H9 (cell line): ENCODE measurements around the gene ACTN2. TPM values are rescaled to one million over a fixed set of nuclear protein-coding genes. Genes with fewer than 3 reads are reported as not detected.

Source experiments
- DNase-seq: peaks from one replicate; pipeline ENCODE4 v3.0.0-alpha.2; 2017
- H2AFZ ChIP-seq: one replicate; pipeline ENCODE4 v1.6.1; 2013; ENCODE audit warnings: mild to moderate bottlenecking, low read length, control low read depth, moderate library complexity
- H2AK5ac ChIP-seq: 2 replicates; pipeline ENCODE4 v1.6.1; 2013; ENCODE audit warnings: low read length, control low read depth, mixed read lengths; ENCODE audit not compliant: insufficient read length
- H2BK120ac ChIP-seq: one replicate; pipeline ENCODE4 v1.6.1; 2013; ENCODE audit warnings: low read depth, mild to moderate bottlenecking, low read length, control low read depth, inconsistent platforms; ENCODE audit not compliant: poor library complexity, severe bottlenecking
- H2BK12ac ChIP-seq: 2 replicates; pipeline ENCODE4 v1.6.1; 2013; ENCODE audit warnings: low read length, control low read depth, mixed read lengths, low read depth; ENCODE audit not compliant: insufficient read length
- H2BK15ac ChIP-seq: 2 replicates; pipeline ENCODE4 v1.6.1; 2013; ENCODE audit warnings: low read depth, low read length, control low read depth
- H2BK20ac ChIP-seq: one replicate; pipeline ENCODE4 v1.6.1; 2013; ENCODE audit warnings: low read depth, mild to moderate bottlenecking, low read length, control low read depth, inconsistent platforms; ENCODE audit not compliant: poor library complexity, severe bottlenecking
- H2BK5ac ChIP-seq: 2 replicates; pipeline ENCODE4 v1.6.1; 2013; ENCODE audit warnings: low read length, control low read depth, mixed read lengths; ENCODE audit not compliant: insufficient read length
- H3K14ac ChIP-seq: 2 replicates; pipeline ENCODE4 v1.6.1; 2013; ENCODE audit warnings: low read length, control low read depth; ENCODE audit not compliant: insufficient read depth
- H3K18ac ChIP-seq: 2 replicates; pipeline ENCODE4 v1.6.1; 2013; ENCODE audit warnings: low read depth, mild to moderate bottlenecking, mixed read lengths, low read length, control low read depth; ENCODE audit not compliant: insufficient read length
- H3K23ac ChIP-seq: 2 replicates; pipeline ENCODE4 v1.6.1; 2013; ENCODE audit warnings: low read length, control low read depth, mixed read lengths, low read depth; ENCODE audit not compliant: insufficient read length
- H3K23me2 ChIP-seq: 2 replicates; pipeline ENCODE4 v1.6.1; 2013; ENCODE audit warnings: low read depth, mild to moderate bottlenecking, mixed read lengths, low read length, control low read depth; ENCODE audit not compliant: insufficient read length, poor library complexity, severe bottlenecking
- H3K27ac ChIP-seq: 2 replicates; pipeline ENCODE4 v1.5.1; 2013; ENCODE audit warnings: low read length, control low read depth, mixed read lengths, low read depth; ENCODE audit not compliant: insufficient read length
- H3K27me3 ChIP-seq: 2 replicates; pipeline ENCODE4 v1.6.1; 2013; ENCODE audit warnings: low read length, control low read depth, inconsistent platforms; ENCODE audit not compliant: insufficient read depth
- H3K4ac ChIP-seq: 2 replicates; pipeline ENCODE4 v1.6.1; 2013; ENCODE audit warnings: low read depth, mild to moderate bottlenecking, control low read depth, inconsistent platforms, low read length, moderate library complexity
- H3K4me1 ChIP-seq: 2 replicates; pipeline ENCODE4 v1.6.1; 2013; ENCODE audit warnings: low read length, control low read depth, inconsistent platforms; ENCODE audit not compliant: insufficient read depth
- H3K4me2 ChIP-seq: 2 replicates; pipeline ENCODE4 v1.6.1; 2013; ENCODE audit warnings: low read length, control low read depth, mixed read lengths; ENCODE audit not compliant: insufficient read length, insufficient read depth
- H3K56ac ChIP-seq: 2 replicates; pipeline ENCODE4 v1.6.1; 2013; ENCODE audit warnings: low read depth, mild to moderate bottlenecking, mixed read lengths, low read length, control low read depth; ENCODE audit not compliant: insufficient read length
- H3K79me1 ChIP-seq: 2 replicates; pipeline ENCODE4 v1.6.1; 2013; ENCODE audit warnings: low read depth, mild to moderate bottlenecking, moderate library complexity, low read length, control low read depth, inconsistent platforms; ENCODE audit not compliant: insufficient read depth, poor library complexity, severe bottlenecking
- H3K79me2 ChIP-seq: 2 replicates; pipeline ENCODE4 v1.6.1; 2013; ENCODE audit warnings: low read length, control low read depth, inconsistent platforms; ENCODE audit not compliant: insufficient read depth
- H3K9ac ChIP-seq: 2 replicates; pipeline ENCODE4 v1.6.1; 2013; ENCODE audit warnings: low read length, control low read depth, mixed read lengths; ENCODE audit not compliant: insufficient read length; ENCODE audit errors: extremely low read depth
- H3K9me3 ChIP-seq: one replicate; pipeline ENCODE4 v1.6.1; 2013; ENCODE audit warnings: low read depth, low read length, inconsistent platforms; ENCODE audit not compliant: control insufficient read depth
- H3T11ph ChIP-seq: one replicate; pipeline ENCODE4 v1.6.1; 2013; ENCODE audit warnings: mild to moderate bottlenecking, low read length, control low read depth, inconsistent platforms
- H4K20me1 ChIP-seq: one replicate; pipeline ENCODE4 v1.6.1; 2013; ENCODE audit not compliant: control insufficient read depth, insufficient read length, insufficient read depth
- H4K5ac ChIP-seq: 2 replicates; pipeline ENCODE4 v1.6.1; 2013; ENCODE audit warnings: low read depth, mild to moderate bottlenecking, mixed read lengths, low read length, control low read depth; ENCODE audit not compliant: insufficient read length
- H4K8ac ChIP-seq: replicated peaks from 2 replicates; pipeline ENCODE4 v1.6.1; 2013; ENCODE audit warnings: low read length, control low read depth, mixed read lengths, low read depth; ENCODE audit not compliant: insufficient read length
- H4K91ac ChIP-seq: 2 replicates; pipeline ENCODE4 v1.6.1; 2013; ENCODE audit warnings: low read depth, mild to moderate bottlenecking, moderate library complexity, mixed read lengths, low read length, control low read depth; ENCODE audit not compliant: insufficient read length
- H3K27ac Mint-ChIP-seq, 3 experiments: 2 replicates in 2 of 3; 3 replicates in 1 of 3; pipeline ENCODE4 v1.8.0; 2020 to 2021; ENCODE audit warnings: mixed read lengths in 3 of 3, mild to moderate bottlenecking in 1 of 3, moderate library complexity in 1 of 3
- H3K27me3 Mint-ChIP-seq: 2 replicates; pipeline ENCODE4 v1.8.0; 2021; ENCODE audit warnings: low read depth, mild to moderate bottlenecking, moderate library complexity, mixed read lengths
- H3K36me3 Mint-ChIP-seq, 3 experiments: 2 replicates in 2 of 3; 3 replicates in 1 of 3; pipeline ENCODE4 v1.8.0; 2020 to 2021; ENCODE audit warnings: low read depth in 3 of 3, mixed read lengths in 3 of 3; ENCODE audit not compliant: insufficient read depth in 1 of 3
- H3K4me1 Mint-ChIP-seq, 2 experiments: 2 replicates each; pipeline ENCODE4 v1.8.0; 2020; ENCODE audit warnings: mixed read lengths in 2 of 2
- H3K4me3 Mint-ChIP-seq, 2 experiments: 2 replicates in 1 of 2; 3 replicates in 1 of 2; pipeline ENCODE4 v1.8.0; 2020 to 2021; ENCODE audit warnings: mild to moderate bottlenecking in 2 of 2, mixed read lengths in 2 of 2, moderate library complexity in 1 of 2
- H3K9me3 Mint-ChIP-seq, 2 experiments: 2 replicates in 1 of 2; 3 replicates in 1 of 2; pipeline ENCODE4 v1.8.0; 2020; ENCODE audit warnings: mild to moderate bottlenecking in 2 of 2, mixed read lengths in 2 of 2, moderate library complexity in 1 of 2
- WGBS: extraction: QIAGEN DNeasy Blood & Tissue Kit; methylation state at CpG from one replicate; pipeline ENCODE4 v1.1.7; 2013; ENCODE audit warnings: missing lambda C conversion rate, low lambda C conversion rate, mixed read lengths; ENCODE audit not compliant: insufficient read length; ENCODE audit errors: extremely low coverage; 5-methylcytosine and 5-hydroxymethylcytosine counted together
- total RNA-seq: library from RNA; stranded (reverse); gene quantifications from 2 replicates; pipeline ENCODE4 v1.2.1, GENCODE V29; 2021
- TF ChIP-seq, protein P1 (sequence below): fragments of 200-600 bp; sonication (generic); conservative IDR thresholded peaks from 3 replicates; pipeline ENCODE4 v1.8.0; 2021; ENCODE audit warnings: antibody characterized with exemption, mild to moderate bottlenecking

Gene ACTN2
- total RNA-seq, 1 experiment from 2014 or later, result 2.3 TPM

DNA sequence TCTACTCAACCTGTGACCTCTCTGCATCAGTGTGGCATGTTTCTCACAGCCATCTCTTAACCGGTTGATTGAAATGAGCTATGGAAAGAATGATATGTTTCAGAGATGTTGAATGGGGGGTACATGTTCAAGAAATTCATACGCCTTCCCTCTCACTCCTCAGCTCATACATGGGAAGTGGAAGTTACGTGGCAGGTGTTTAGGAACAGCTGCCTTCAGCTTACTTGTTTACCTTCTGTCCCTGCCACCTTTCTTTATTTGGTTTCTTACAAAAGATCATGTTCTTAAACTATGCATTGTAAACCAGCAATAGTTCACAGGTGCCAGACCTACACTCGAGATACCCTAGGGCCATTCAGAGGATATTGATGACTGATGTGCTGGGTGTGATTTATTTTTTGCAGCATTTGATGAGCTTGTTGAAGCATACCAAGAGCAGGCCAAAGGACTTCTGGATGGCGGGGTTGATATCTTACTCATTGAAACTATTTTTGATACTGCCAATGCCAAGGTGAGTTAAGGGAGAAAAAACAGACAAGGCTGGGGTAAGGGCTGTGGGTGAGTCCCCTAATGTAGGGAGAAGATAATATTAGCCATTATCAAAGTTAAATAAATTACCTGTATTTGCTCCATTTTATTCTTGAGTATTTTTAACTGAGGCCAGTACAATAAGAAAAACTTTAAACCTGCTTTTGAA lies 126.2 kb downstream of the ACTN2 start:
- H3T11ph ChIP-seq, result no peak overlapping the region
- H3K79me2 ChIP-seq, result no peaks in the 10 kb centered on the region
- TF ChIP-seq, protein P1, sequence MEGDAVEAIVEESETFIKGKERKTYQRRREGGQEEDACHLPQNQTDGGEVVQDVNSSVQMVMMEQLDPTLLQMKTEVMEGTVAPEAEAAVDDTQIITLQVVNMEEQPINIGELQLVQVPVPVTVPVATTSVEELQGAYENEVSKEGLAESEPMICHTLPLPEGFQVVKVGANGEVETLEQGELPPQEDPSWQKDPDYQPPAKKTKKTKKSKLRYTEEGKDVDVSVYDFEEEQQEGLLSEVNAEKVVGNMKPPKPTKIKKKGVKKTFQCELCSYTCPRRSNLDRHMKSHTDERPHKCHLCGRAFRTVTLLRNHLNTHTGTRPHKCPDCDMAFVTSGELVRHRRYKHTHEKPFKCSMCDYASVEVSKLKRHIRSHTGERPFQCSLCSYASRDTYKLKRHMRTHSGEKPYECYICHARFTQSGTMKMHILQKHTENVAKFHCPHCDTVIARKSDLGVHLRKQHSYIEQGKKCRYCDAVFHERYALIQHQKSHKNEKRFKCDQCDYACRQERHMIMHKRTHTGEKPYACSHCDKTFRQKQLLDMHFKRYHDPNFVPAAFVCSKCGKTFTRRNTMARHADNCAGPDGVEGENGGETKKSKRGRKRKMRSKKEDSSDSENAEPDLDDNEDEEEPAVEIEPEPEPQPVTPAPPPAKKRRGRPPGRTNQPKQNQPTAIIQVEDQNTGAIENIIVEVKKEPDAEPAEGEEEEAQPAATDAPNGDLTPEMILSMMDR, result no peak
- DNase-seq, result no peak
- WGBS, result no CpG with 5 or more reads among the region's 5 CpGs
- no peak overlapping the region for H3K23ac ChIP-seq
- no peak overlapping the region for H4K5ac ChIP-seq
- no peaks in the 10 kb centered on the region for H3K79me1 ChIP-seq
- H3K27ac ChIP-seq, result no peak overlapping the region
- H2BK120ac ChIP-seq, result no peak overlapping the region
- H4K8ac ChIP-seq, result no peak overlapping the region
- no peak overlapping the region for H3K56ac ChIP-seq
- Mint-ChIP-seq H3K4me1 (no peaks in the 10 kb centered on the region), H3K27me3 (no peaks in the 10 kb centered on the region), H3K36me3 (peaks cover 11 to 36% (median 31%) of the 10 kb centered on the region in 3 experiments; a peak in 6 of 7 replicates), H3K9me3 (no peaks in the 10 kb centered on the region), H3K4me3 (no peak overlapping the region), H3K27ac (no peak overlapping the region)
- H3K4me1 ChIP-seq, result no peaks in the 10 kb centered on the region
- no peaks in the 10 kb centered on the region for H4K20me1 ChIP-seq
- H3K4ac ChIP-seq, result no peak overlapping the region
- no peak overlapping the region for H2BK5ac ChIP-seq
- no peaks in the 10 kb centered on the region for H3K27me3 ChIP-seq
- no peak overlapping the region for H2BK15ac ChIP-seq
- H2AFZ ChIP-seq, result no peak overlapping the region
- H3K18ac ChIP-seq, result no peak overlapping the region
- no peak overlapping the region for H3K9ac ChIP-seq
- no peaks in the 10 kb centered on the region for H3K23me2 ChIP-seq
- no peak overlapping the region for H4K91ac ChIP-seq
- no peak overlapping the region for H3K4me2 ChIP-seq
- H3K14ac ChIP-seq, result no peak overlapping the region
- no peak overlapping the region for H2AK5ac ChIP-seq
- no peak overlapping the region for H2BK12ac ChIP-seq
- H2BK20ac ChIP-seq, result no peak overlapping the region
- no peaks in the 10 kb centered on the region for H3K9me3 ChIP-seq

Other genes starting within 250 kb of the ACTN2 start
- 14.2 and 15.3 TPM in 2 replicates for gene LGALS8, start 162.5 kb upstream of the ACTN2 start, total RNA-seq
- gene HEATR1, start 82.0 kb upstream of the ACTN2 start, total RNA-seq, result 84.8 and 88.2 TPM in 2 replicates
- gene MTR, start 108.8 kb downstream of the ACTN2 start, total RNA-seq, result 32.7 and 35.5 TPM in 2 replicates